IPS-20b (cell line): ENCODE measurements around the gene C1orf105.
A peak's percentile ranks its signal among the peaks of the same experiment; 100 is the strongest.
"Not testable (repeated sequence)": the region's sequence is repeated elsewhere in the genome, so short reads cannot be mapped to it uniquely, and the experiment has no call there.

Experiments used
- H3K27ac ChIP-seq: one replicate; pipeline ENCODE4 v1.5.1; 2013; ENCODE audit warnings: low read length
- H3K27me3 ChIP-seq: 2 replicates; pipeline ENCODE4 v1.6.1; 2013; ENCODE audit warnings: mild to moderate bottlenecking, low read length, inconsistent platforms; ENCODE audit not compliant: insufficient read depth
- H3K36me3 ChIP-seq: 2 replicates; pipeline ENCODE4 v1.6.1; 2013; ENCODE audit warnings: low read depth, mild to moderate bottlenecking, inconsistent platforms, low read length, moderate library complexity; ENCODE audit not compliant: insufficient read depth
- H3K4me1 ChIP-seq: 2 replicates; pipeline ENCODE4 v1.6.1; 2013; ENCODE audit warnings: mild to moderate bottlenecking, control low read depth, inconsistent platforms, low read length, moderate library complexity; ENCODE audit not compliant: insufficient read depth
- H3K4me3 ChIP-seq: 2 replicates; pipeline ENCODE4 v1.5.1; 2013; ENCODE audit warnings: mild to moderate bottlenecking, low read length, inconsistent platforms
- H3K9ac ChIP-seq: 2 replicates; pipeline ENCODE4 v1.6.1; 2013; ENCODE audit warnings: low read depth, mild to moderate bottlenecking, inconsistent platforms, low read length, moderate library complexity
- H3K9me3 ChIP-seq: 2 replicates; pipeline ENCODE4 v1.6.1; 2013; ENCODE audit warnings: mild to moderate bottlenecking, low read depth, low read length, inconsistent platforms; ENCODE audit not compliant: insufficient read depth

The C1orf105 gene

DNA sequence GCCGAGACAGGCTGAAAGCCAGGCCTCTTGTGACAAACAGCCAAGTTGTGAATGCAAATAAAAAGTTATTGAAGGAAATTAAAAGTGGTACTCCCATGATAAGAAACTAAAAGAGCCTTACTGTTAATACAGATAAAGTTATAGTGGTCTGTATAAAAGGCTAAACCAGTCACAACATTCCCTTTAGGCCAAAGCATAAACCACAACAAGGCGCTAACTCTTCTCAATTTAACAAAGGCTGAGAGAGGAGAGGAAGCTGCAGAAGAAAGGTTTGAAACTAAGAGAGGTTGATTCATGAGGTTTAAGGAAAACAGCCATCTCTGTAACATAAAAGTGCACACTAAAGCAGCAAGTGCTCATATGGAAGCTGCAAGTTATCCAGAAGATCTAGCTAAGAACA lies 10.7 kb downstream of the C1orf105 start:
- H3K4me1 ChIP-seq, result peaks cover 7% of the 10 kb centered on the region; the same call in 1 of the 2 replicates
- no peaks in the 10 kb centered on the region for H3K9me3 ChIP-seq
- no peaks in the 10 kb centered on the region for H3K36me3 ChIP-seq
- H3K27me3 ChIP-seq, result no peaks in the 10 kb centered on the region
- H3K4me3 ChIP-seq, result no peak overlapping the region
- H3K27ac ChIP-seq, result no peak overlapping the region
- H3K9ac ChIP-seq, result no peak overlapping the region

DNA sequence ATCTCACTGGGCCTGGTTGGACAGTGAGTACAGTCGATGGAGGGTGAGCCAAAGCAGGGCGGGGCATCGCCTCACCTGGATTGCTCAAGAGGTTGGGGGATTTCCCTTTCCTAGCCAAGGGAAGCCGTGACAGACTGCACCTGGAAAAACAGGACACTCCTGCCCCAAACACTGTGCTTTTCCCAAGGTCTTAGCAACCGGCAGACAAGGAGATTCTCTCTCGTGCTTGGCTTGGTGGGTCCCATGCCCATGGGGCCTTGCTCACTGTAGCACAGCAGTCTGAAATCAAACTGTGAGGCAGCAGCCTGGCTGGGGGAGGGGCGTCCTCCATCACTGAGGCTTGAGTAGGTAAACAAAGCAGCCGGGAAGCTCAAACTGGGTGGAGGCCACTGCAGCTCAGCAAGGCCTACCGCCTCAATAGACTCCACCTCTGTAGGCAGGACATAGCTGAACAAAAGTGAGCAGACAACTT lies 11.3 kb downstream of the C1orf105 start:
- no peak overlapping the region for H3K4me3 ChIP-seq

GRCh38 chr1:172437183-172437582 lies 16.7 kb downstream of the C1orf105 start:
- H3K9me3 ChIP-seq, H3K27ac ChIP-seq, H3K4me3 ChIP-seq, H3K27me3 ChIP-seq, H3K4me1 ChIP-seq, H3K9ac ChIP-seq: not testable (repeated sequence)
- H3K36me3 ChIP-seq, result peaks cover 14% of the 10 kb centered on the region

More for the DNA sequence above, 11.3 kb downstream of the C1orf105 start:
- Histone ChIP-seq H3K36me3 (no peaks in the 10 kb centered on the region), H3K9ac (no peak overlapping the region), H3K27me3 (no peaks in the 10 kb centered on the region), H3K4me1 (peaks cover 5% of the 10 kb centered on the region; the same call in 1 of the 2 replicates), H3K27ac (no peak overlapping the region), H3K9me3 (no peaks in the 10 kb centered on the region)

DNA sequence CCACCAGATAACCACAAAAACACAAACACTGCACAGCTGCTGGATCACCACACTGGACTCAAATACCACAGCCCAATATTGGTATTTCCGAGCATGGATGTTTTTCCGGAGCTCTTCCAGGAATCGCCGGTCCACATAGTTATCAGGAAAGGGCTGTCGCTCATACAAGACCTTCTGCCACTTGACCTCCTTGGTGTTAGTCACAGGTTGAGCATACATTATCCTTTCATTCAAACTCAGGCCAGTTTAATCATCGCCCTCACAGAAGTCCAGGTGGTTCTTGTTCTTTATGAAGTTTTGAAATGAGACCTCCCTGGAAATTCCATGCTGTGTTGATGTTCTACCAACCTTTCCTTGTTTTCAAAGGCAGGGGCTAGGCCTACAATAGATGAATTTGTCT lies 21.9 kb downstream of the C1orf105 start:
- Histone ChIP-seq H3K4me1 (peaks cover 4% of the 10 kb centered on the region; the same call in 1 of the 2 replicates), H3K9me3 (no peaks in the 10 kb centered on the region), H3K27me3 (no peaks in the 10 kb centered on the region), H3K9ac (no peak overlapping the region), H3K4me3 (peak overlapping the region; percentile 89; the same call in 1 of the 2 replicates), H3K36me3 (peaks cover 19% of the 10 kb centered on the region), H3K27ac (no peak overlapping the region)

DNA sequence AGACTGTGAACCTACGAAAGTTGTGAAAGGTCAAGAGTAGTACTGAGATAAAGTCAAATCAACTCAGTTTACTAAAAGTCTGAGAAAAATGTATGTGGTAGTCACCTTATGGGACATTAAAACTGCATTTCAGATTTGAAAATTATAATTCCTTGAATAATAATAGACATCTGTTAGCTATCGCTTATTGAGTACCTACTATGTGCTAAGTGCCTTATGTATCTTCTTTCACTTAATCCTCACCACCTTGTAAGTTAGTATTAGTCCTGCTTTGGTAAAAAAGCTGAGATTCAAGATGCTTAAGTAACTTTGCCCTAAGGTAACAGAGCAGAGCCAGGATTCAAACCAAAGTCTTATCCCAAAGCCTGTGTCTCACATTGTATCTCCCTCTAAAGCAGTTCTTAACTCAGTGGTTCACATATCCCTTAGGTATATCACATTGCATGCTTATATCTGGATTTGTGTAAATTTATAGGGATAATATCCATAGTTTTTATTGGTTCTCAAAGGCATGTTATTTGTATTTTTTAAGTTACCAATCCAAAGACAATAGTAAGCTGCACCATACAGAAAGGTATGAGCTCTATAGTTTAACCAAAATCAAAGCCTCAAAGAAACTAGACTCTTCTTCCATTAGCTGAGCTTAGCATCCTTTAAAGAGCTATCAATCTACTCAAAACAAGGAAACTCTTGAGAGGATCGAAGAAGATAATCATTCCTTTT lies 22.5 kb downstream of the C1orf105 start:
- H3K4me3 ChIP-seq, result peak overlapping the region; percentile 89
- H3K27me3 ChIP-seq, result no peaks in the 10 kb centered on the region
- peaks cover 19% of the 10 kb centered on the region for H3K36me3 ChIP-seq
- H3K9me3 ChIP-seq, result no peaks in the 10 kb centered on the region
- no peak overlapping the region for H3K27ac ChIP-seq
- peak overlapping the region; percentile 93 for H3K9ac ChIP-seq
- peaks cover 4% of the 10 kb centered on the region; the same call in 1 of the 2 replicates for H3K4me1 ChIP-seq

- peak within 1 kb of the TSS; percentile 93 for H3K9ac ChIP-seq
- H3K4me3 ChIP-seq, result peak within 1 kb of the TSS; percentile 89
- no peaks in the 10 kb centered on the region for H3K27me3 ChIP-seq
- H3K9me3 ChIP-seq, result no peaks in the 10 kb centered on the region
- H3K27ac ChIP-seq, result peak within 1 kb of the TSS; percentile 42
- H3K4me1 ChIP-seq, result peaks cover 4% of the 10 kb centered on the region; the same call in 1 of the 2 replicates
- H3K36me3 ChIP-seq, result peaks cover 19% of the 10 kb centered on the region
These were observed 23.4 kb downstream of the C1orf105 start, which contains the start of gene PIGC for GRCh38 chr1:172443666-172444453. PIGC (minus strand) TSS chr1:172444069; CDS start chr1:172442622, 1,447 bp downstream.

GRCh38 chr1:172446547-172446946 lies 26.1 kb downstream of the C1orf105 start:
- Histone ChIP-seq H3K4me1 (peaks cover 4% of the 10 kb centered on the region; the same call in 1 of the 2 replicates), H3K4me3 (no peak overlapping the region), H3K27ac (no peak overlapping the region), H3K27me3 (no peaks in the 10 kb centered on the region), H3K9ac (no peak overlapping the region), H3K36me3 (peaks cover 11% of the 10 kb centered on the region), H3K9me3 (no peaks in the 10 kb centered on the region)

GRCh38 chr1:172447641-172448040 lies 27.2 kb downstream of the C1orf105 start:
- Histone ChIP-seq H3K36me3 (peaks cover under 1% of the 10 kb centered on the region; the same call in 1 of the 2 replicates), H3K4me3 (no peak overlapping the region), H3K27ac (no peak overlapping the region), H3K9ac (no peak overlapping the region), H3K9me3 (no peaks in the 10 kb centered on the region), H3K4me1 (peaks cover 4% of the 10 kb centered on the region; the same call in 1 of the 2 replicates), H3K27me3 (no peaks in the 10 kb centered on the region)

DNA sequence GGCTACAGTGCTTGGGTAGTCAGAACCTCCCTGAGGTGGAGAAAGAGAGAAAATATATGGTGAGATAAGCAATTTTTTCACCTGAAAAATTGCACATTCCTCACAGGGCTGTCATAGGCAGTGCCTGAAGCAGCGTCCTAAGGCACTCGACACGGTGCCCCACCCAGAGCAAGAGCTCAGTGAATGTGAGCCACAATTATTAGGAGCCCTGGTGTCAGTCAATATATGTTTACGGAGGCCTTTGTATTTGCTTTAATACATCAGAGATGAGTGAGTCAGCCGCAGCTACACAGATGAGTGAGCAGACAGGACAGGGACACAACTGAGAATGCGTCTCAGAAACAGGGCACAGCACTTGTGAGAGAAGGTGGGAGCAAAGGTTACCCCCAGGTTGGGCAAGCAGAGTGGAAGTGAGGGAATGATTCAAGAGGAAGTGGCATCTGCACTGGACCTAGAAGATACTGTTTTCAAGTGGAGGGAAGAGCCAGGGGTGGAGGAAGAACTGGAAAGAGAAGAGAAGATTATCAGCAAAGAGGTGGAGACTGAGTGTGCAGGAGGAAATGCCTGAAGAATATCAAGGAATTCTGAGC lies 28.6 kb downstream of the C1orf105 start:
- Histone ChIP-seq H3K4me1 (no peaks in the 10 kb centered on the region), H3K36me3 (no peaks in the 10 kb centered on the region), H3K4me3 (no peak overlapping the region), H3K27ac (no peak overlapping the region), H3K27me3 (no peaks in the 10 kb centered on the region), H3K9ac (no peak overlapping the region), H3K9me3 (no peaks in the 10 kb centered on the region)

GRCh38 chr1:172449585-172450523 lies 29.4 kb downstream of the C1orf105 start:
- no peaks in the 10 kb centered on the region for H3K36me3 ChIP-seq
- no peaks in the 10 kb centered on the region for H3K4me1 ChIP-seq
- no peaks in the 10 kb centered on the region for H3K27me3 ChIP-seq
- H3K4me3 ChIP-seq, result no peak overlapping the region
- no peak overlapping the region for H3K27ac ChIP-seq
- H3K9me3 ChIP-seq, result no peaks in the 10 kb centered on the region
- no peak overlapping the region for H3K9ac ChIP-seq

DNA sequence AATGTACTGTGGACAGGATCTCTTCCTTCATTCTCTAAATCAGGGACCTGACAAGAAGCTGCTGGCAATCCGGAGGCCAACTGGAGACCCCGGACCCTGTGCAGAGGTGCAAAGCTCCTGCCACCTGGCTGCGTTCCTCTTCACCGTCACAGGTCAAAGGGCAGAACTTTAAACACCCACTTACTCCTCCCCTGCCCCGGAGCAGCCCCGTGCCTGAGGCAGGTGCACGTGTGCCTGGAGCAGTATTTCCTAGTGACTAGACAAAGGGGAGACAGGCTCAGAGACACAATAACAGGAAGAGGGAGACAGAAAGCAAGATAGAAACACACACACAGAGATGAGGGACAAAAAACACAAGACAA lies 30.0 kb downstream of the C1orf105 start:
- no peak overlapping the region for H3K4me3 ChIP-seq
- H3K27ac ChIP-seq, result no peak overlapping the region

More for the DNA sequence above, 30.0 kb downstream of the C1orf105 start:
- no peak overlapping the region for H3K9ac ChIP-seq
- no peaks in the 10 kb centered on the region for H3K27me3 ChIP-seq
- no peaks in the 10 kb centered on the region for H3K4me1 ChIP-seq
- no peaks in the 10 kb centered on the region for H3K36me3 ChIP-seq
- no peaks in the 10 kb centered on the region for H3K9me3 ChIP-seq
